ENCODE results near the gene RNF220.

DNA sequence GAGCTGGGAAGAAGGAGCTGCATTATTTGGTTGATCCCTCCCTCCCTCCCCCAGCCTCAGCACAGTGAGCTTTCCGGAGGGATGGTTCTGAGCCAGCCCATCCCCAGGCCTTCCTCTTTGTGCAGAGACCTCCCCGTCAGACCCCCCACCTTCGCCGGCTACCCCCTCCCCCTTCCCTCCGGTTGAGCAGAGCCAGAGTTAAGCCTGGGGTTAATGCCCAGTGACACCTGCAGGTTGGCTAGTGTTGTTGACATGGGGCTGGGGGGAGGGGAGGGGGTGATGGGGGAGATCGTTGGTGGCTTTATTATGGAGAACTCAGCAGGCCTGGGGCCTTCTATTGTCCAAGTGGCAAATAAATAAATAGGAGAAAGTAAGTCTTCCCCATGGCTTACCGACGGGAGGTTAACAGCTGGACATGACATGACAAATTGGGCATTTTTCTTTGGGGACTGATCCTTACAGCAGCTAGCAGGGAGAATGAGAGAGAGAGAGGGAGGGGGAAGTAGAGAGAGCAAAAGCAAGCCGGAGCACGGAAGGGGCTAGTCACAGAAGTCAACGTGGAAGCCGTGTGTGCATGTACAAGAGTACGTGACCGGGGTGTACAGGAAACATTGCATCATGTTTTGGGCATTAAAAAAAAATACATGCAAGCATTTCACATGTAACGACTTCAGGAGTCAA is 138.1 kb downstream of the RNF220 start:
- TF ChIP-seq, protein P1, sequence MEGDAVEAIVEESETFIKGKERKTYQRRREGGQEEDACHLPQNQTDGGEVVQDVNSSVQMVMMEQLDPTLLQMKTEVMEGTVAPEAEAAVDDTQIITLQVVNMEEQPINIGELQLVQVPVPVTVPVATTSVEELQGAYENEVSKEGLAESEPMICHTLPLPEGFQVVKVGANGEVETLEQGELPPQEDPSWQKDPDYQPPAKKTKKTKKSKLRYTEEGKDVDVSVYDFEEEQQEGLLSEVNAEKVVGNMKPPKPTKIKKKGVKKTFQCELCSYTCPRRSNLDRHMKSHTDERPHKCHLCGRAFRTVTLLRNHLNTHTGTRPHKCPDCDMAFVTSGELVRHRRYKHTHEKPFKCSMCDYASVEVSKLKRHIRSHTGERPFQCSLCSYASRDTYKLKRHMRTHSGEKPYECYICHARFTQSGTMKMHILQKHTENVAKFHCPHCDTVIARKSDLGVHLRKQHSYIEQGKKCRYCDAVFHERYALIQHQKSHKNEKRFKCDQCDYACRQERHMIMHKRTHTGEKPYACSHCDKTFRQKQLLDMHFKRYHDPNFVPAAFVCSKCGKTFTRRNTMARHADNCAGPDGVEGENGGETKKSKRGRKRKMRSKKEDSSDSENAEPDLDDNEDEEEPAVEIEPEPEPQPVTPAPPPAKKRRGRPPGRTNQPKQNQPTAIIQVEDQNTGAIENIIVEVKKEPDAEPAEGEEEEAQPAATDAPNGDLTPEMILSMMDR (IDR thresholded peaks at IDR 0.05) = no peak
- TF ChIP-seq POLR2A (IDR thresholded peaks at IDR 0.05) (no peak), EP300 (IDR thresholded peaks at IDR 0.05) (no peak), POLR2AphosphoS5 (IDR thresholded peaks at IDR 0.05) (no peak)
